COLO829 (cell line): ENCODE data around the gene ATXN10.
"Not testable (repeated sequence)": the region's sequence is repeated elsewhere in the genome, so short reads cannot be mapped to it uniquely, and the experiment has no call there.

Experiments
- DNase-seq: peaks from one replicate; pipeline ENCODE4 v3.0.0; 2012; ENCODE audit warnings: low spot score

The ATXN10 gene

GRCh38 chr22:45784357-45785277, 113.0 kb downstream of the ATXN10 start:
- no peak for DNase-seq

DNA sequence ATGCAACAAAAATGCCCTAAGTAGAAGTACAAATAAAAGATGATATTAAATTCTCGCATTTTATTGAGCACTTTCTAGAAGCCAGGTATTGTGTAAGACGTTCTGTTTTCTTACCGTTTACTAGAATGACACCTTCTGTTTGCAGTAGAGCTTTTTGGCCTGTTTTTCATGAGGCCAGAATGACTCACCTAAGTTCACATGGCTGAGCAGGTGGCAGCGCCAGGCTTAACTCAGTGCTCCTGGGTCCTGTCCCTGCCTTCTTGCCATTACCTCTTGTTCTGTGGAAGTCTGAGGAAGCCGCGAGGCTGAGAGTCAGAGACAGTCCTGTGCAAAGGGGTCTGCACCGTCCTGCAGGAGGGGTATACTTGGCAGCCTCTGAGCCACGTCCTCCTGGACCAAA, 113.8 kb downstream of the ATXN10 start:
- DNase-seq, result no peak

DNA sequence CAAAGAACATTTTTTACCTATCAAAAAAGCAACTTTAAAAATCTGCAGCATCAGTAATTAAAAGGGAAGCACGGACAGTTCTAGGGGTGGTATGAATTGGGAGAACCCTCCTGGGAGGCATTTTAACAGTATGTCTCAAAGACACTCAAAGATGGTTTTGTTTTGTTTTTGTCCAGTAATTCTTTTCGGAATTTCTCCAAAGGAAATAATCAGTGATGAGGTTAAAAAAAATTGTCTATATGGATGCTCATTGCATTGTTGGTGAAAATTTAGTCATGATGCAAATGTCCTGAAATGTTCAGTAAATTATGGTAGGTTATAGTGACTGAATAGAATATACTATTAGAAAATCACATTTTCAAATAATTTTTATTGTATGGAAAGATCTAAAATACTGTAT, 115.1 kb downstream of the ATXN10 start:
- no peak for DNase-seq

DNA sequence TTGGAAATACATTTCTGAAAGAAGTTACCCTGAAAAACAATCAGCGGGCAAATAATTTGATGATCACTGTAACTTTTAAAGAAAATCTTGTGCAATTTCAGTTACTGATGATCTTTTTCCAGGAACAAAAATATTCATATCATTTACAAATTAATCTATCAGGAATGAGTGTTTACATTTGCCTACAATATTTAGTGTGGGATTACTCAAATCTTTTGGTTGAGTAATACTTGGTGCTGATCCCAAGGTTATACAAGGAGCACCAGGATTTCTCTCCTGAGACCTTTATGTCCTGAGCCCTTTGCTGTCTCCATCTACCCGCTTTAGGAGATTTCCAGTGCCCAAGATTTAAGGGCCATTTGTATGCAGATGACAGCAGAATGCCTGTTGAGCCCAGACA, 116.1 kb downstream of the ATXN10 start:
- DNase-seq, result no peak

DNA sequence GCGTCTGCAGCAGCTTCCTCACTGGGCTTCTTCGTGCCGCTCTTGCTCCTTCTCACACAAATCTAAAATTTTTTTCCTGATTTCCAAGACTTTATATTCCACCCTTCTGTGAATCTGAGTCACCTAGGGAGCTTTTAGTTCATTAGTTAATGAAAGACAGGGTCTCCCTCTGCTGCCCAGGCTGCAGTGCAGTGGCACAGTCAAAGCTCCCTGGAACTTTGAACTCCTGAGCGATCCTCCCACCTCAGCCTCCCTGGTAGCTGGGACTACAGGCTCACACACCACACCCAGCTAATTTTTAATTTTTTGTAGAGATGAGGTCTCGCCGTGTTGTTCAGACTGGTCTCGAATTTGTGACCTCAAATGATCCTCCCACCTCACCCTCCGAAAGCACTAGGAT, 116.9 kb downstream of the ATXN10 start:
- DNase-seq, result no peak

GRCh38 chr22:45790401-45790800, 118.8 kb downstream of the ATXN10 start:
- DNase-seq, result no peak

- DNase-seq, result no peak
Observed at GRCh38 chr22:45793161-45793560, 121.5 kb downstream of the ATXN10 start.

- no peak for DNase-seq
Observed at GRCh38 chr22:45793892-45794291, 122.3 kb downstream of the ATXN10 start.

DNA sequence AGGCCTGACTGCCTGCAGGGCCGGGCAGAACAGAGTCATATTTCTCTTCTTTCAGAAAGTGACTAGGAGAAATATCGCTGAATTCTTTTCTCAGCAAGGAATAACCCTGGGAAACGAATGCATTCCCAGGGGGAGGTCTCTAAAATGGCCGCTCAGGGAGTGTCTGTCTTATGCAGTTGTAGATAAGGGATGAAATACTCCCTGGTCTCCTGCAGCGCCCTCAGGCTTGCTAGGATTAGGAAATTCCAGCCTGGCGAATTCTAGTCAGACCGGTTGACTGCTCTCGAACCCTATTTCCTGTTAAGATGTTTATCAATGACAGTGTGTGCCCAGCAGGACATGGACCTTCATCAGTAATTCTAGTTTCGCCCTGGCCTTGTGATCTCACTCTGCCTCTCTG, 124.4 kb downstream of the ATXN10 start:
- not testable (repeated sequence) for DNase-seq

DNA sequence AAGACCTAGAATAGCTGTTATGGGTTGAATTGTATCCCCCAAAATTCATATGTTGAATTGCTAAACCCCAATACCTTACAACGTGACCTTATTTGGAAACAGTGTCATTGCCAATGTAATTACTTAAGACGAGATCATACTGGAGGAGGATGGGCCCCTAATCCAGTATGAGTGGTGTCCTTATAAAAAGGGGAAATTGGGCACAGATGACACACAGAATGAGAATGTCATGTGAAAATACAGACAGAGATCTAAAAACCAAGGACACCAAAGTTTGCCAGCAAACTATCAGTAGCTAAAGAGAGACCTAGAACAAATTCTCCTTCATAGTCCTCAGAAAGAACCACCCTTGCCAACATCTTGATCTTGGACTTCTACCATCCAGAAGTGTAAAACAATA, 127.7 kb downstream of the ATXN10 start:
- no peak for DNase-seq

- no peak for DNase-seq
Observed at GRCh38 chr22:45802054-45802453, 130.4 kb downstream of the ATXN10 start.

DNA sequence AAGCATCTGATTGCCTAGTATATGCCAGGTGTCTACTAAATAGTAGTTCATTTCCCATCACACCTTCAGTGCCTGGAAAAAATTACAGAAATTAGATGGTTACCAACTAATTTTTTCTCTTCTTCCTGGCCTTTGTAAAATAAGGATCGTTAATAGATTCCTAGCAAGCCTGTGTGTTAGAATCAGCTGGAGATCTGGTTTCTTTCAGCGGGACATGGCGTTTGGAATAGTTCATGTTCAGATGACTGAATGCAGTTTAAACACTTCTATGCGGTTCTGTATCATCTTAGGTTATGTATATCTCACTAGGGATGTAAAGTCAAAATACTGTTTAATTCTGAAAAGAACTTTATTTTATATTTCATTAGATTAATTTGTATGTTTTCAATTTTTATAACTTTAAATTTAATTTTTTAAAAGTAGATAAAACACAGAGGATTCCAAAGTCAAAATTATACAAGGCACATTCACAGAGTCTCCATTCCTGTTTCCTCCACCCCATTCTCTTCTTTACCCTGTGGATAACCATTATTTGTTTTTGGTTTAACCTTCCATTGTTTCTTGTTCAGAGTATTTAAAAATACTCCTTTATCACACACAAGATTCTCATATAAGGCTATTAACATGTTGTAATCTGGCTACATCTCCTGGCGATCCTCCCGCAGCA, 132.8 kb downstream of the ATXN10 start:
- no peak for DNase-seq

GRCh38 chr22:45804986-45805325, 133.3 kb downstream of the ATXN10 start:
- DNase-seq, result peak; percentile 41

GRCh38 chr22:45805413-45805812, 133.8 kb downstream of the ATXN10 start:
- no peak for DNase-seq

GRCh38 chr22:45807156-45807915, 135.7 kb downstream of the ATXN10 start:
- no peak for DNase-seq

DNA sequence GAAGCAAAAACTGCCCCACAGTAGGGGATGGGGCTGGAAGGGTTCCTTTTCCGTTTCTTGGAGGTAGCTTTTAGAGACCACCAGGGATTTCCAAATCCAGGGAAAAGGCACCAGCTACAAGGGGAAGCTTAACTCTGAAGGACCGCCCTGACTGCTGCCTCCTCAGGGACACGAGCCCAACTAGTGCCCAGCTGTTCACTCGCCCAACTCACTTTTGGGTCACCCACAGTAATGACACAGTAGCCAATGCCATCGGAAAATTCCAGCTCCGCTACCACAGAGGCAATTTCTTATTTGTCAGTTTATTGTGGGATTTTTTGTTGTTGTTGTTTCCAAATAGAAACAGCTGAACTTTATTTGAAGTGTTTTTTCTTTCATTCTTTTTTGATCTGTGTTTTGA, 141.3 kb downstream of the ATXN10 start:
- DNase-seq, result no peak

DNA sequence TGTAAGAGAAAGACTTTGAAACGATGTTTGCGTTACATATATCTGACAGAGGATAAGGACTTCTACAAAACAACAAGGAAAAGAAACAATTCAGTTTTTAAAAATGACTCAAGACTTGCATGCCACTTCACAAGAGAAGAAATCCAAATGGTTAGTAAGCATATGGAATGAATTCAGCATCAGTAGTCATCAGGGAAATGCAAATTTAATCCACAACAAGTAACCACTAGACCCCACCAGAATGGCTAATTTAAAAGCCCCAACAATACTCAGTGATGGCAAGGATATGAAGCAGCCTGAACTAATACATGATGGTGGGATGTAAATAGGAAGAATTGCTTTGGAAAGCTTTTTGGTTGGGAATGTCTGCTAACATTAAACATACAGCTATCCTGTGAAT, 142.6 kb downstream of the ATXN10 start:
- no peak for DNase-seq

DNA sequence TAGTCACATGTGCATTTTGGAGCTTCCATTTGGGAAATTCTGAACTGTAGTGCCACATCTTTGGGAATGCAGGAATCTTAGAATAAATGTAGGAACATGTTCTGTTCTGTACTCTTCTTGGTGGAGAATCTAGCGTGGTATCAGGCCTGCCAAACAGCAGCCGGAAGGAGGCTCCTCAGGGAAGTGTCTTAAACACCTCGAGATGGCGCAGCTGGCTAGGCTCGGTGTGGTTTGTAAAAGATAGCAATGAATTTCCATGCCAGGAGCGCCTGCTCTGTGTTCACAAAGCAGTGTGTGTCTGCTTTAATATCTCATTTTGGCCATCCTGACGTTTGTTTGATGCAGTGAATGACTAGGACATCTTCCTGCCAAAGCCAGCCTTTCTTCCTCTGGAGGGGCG, 145.1 kb downstream of the ATXN10 start:
- no peak for DNase-seq

- no peak for DNase-seq
Observed at GRCh38 chr22:45817745-45818423, 146.2 kb downstream of the ATXN10 start.

GRCh38 chr22:45818424-45819085, 146.9 kb downstream of the ATXN10 start:
- DNase-seq, result no peak

DNA sequence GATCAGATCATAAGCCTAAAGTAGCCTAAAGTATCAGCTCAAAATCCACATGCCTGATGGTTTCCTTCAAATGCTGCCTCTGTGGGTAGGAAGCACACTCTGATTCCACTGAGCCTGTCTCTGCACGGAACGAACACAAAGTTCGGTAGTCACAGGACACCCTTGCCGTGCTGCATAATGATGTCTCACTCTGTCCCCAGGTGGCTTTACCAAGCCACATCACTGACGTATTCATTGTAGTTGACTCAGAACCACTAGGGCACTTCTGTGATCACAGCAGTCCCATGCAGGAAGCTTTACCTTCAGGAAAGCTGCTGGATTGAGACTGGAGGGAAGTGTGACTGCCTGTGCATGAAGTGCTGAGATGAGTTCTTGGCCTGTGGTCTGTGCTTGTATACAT, 147.7 kb downstream of the ATXN10 start:
- no peak for DNase-seq

DNA sequence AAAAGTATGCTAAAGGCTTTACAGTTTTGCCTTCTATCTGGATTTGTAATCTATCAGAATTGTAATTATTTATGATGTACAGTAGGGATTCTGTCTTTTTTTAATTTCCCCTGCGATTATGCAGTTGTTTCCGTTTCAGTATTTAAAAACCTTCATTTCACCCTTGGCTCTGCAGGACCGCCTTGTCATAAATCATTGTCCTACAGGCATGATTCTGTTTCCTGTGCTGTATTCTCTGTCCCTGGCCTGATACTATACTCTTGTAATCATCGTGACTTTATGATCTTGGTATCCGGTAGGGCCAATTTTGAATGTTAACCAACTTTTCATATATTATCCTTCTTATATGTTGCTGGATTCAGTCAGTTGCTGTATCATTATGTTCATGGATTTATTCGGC, 151.7 kb downstream of the ATXN10 start:
- no peak for DNase-seq
